GM23248 (cell line): Measurements from ENCODE around the gene KCNJ4. TPM values are rescaled to one million over a fixed set of nuclear protein-coding genes. Genes with fewer than 3 reads are reported as not detected.

ENCODE experiments used
- DNase-seq: peaks from one replicate; pipeline ENCODE4 v3.0.0-alpha.2; 2015
- H2AFZ ChIP-seq: fragments of 200-600 bp; sonication (generic); 2 replicates; pipeline ENCODE4 v1.6.1; 2016; ENCODE audit warnings: antibody characterized with exemption
- H3F3A ChIP-seq: fragments of 200-600 bp; sonication (generic); 2 replicates; pipeline ENCODE4 v1.6.1; 2016; ENCODE audit warnings: mild to moderate bottlenecking, antibody characterized with exemption, mixed run types; ENCODE audit not compliant: insufficient read depth
- H3K27ac ChIP-seq: fragments of 200-600 bp; sonication (generic); 2 replicates; pipeline ENCODE4 v1.5.1; 2016; ENCODE audit warnings: mild to moderate bottlenecking
- H3K27me3 ChIP-seq: fragments of 200-600 bp; sonication (generic); replicated peaks from 2 replicates; pipeline ENCODE4 v1.6.1; 2016; ENCODE audit warnings: mild to moderate bottlenecking; ENCODE audit not compliant: insufficient read depth
- H3K36me3 ChIP-seq: fragments of 200-600 bp; sonication (generic); 2 replicates; pipeline ENCODE4 v1.6.1; 2016; ENCODE audit warnings: low read depth, mild to moderate bottlenecking
- H3K4me1 ChIP-seq: fragments of 200-600 bp; sonication (generic); 2 replicates; pipeline ENCODE4 v1.6.1; 2016; ENCODE audit warnings: mild to moderate bottlenecking; ENCODE audit not compliant: insufficient read depth
- H3K4me2 ChIP-seq: fragments of 200-600 bp; sonication (generic); one replicate; pipeline ENCODE4 v1.6.1; 2016; ENCODE audit warnings: mild to moderate bottlenecking; ENCODE audit not compliant: unreplicated experiment
- H3K4me3 ChIP-seq: fragments of 200-600 bp; sonication (generic); 2 replicates; pipeline ENCODE4 v1.5.1; 2016; ENCODE audit warnings: mild to moderate bottlenecking
- H3K79me2 ChIP-seq: fragments of 200-600 bp; sonication (generic); 2 replicates; pipeline ENCODE4 v1.6.1; 2016; ENCODE audit warnings: mild to moderate bottlenecking; ENCODE audit not compliant: insufficient read depth
- H3K9ac ChIP-seq: fragments of 200-600 bp; sonication (generic); 2 replicates; pipeline ENCODE4 v1.6.1; 2016; ENCODE audit warnings: mild to moderate bottlenecking
- H3K9me2 ChIP-seq: fragments of 200-600 bp; sonication (generic); 2 replicates; pipeline ENCODE4 v1.6.1; 2016; ENCODE audit warnings: mixed run types, mild to moderate bottlenecking, moderate library complexity; ENCODE audit not compliant: insufficient read depth
- H3K9me3 ChIP-seq: fragments of 200-600 bp; sonication (generic); one replicate; pipeline ENCODE4 v1.6.1; 2017; ENCODE audit warnings: low read depth
- H4K20me1 ChIP-seq: fragments of 200-600 bp; sonication (generic); 2 replicates; pipeline ENCODE4 v1.6.0; 2016; ENCODE audit not compliant: insufficient read depth
- EZH2 ChIP-seq: fragments of 200-600 bp; sonication (generic); IDR thresholded peaks from 2 replicates; pipeline ENCODE4 v1.6.1; 2018; ENCODE audit warnings: antibody characterized with exemption, mild to moderate bottlenecking; ENCODE audit not compliant: insufficient read depth, poor library complexity, severe bottlenecking
- EZH2phosphoT487 ChIP-seq: fragments of 200-600 bp; sonication (generic); IDR thresholded peaks from 2 replicates; pipeline ENCODE4 v1.6.1; 2018; ENCODE audit warnings: antibody characterized with exemption, moderate library complexity, mild to moderate bottlenecking, low read depth; ENCODE audit not compliant: insufficient read depth
- WGBS, 2 experiments: methylation state at CpG; one replicate each; pipeline ENCODE4 v1.1.6; 2015 to 2017; ENCODE audit warnings: low lambda C conversion rate in 2 of 2, low coverage in 1 of 2; ENCODE audit errors: missing lambda C conversion rate in 2 of 2; 5-methylcytosine and 5-hydroxymethylcytosine counted together
- in situ Hi-C: fragments of 300-500 bp; cut with MboI; formaldehyde crosslinking; loops from 2 replicates; pipeline ENCODE4 v1.15.0; 2020
- polyA plus RNA-seq: library from polyadenylated mRNA; unstranded; fragments of >200 nt; fragmentation: Nextera tagmentation; extraction: Ambion mirVana; gene quantifications from 2 replicates; pipeline ENCODE4 v1.2.1, GENCODE V29; 2016
- total RNA-seq: library from RNA; depleted of rRNA; stranded (reverse); fragments of >200 nt; shearing (Covaris generic); gene quantifications from 2 replicates; pipeline ENCODE4 v1.2.3, GENCODE V29; 2014

The KCNJ4 gene
- total and polyA plus RNA-seq, 2 experiments from 2014 or later: not detected

GRCh38 chr22:38435965-38436364, 19.0 kb downstream of the KCNJ4 start:
- in situ Hi-C loops: no loop called here
- H4K20me1 ChIP-seq: no peaks in the 10 kb centered on the region
- no peaks in the 10 kb centered on the region for H3F3A ChIP-seq
- DNase-seq: no peak
- no peak overlapping the region for H2AFZ ChIP-seq
- no peaks in the 10 kb centered on the region for H3K9me3 ChIP-seq
- no peak overlapping the region for H3K4me2 ChIP-seq
- TF ChIP-seq EZH2: no peak
- H3K36me3 ChIP-seq: no peaks in the 10 kb centered on the region
- no peaks in the 10 kb centered on the region; the same call in 1 of the 2 replicates for H3K27me3 ChIP-seq
- H3K9me2 ChIP-seq: no peaks in the 10 kb centered on the region
- H3K27ac ChIP-seq: no peak overlapping the region
- WGBS, 2 experiments: 36 to 42% methylated on average over 4 of the region's 4 CpGs
- H3K4me1 ChIP-seq: no peaks in the 10 kb centered on the region
- no peaks in the 10 kb centered on the region for H3K79me2 ChIP-seq
- no peak overlapping the region for H3K9ac ChIP-seq
- no peak overlapping the region for H3K4me3 ChIP-seq

GRCh38 chr22:38435010-38435409, 20.0 kb downstream of the KCNJ4 start:
- Histone ChIP-seq H2AFZ (no peak overlapping the region), H3K4me1 (no peaks in the 10 kb centered on the region), H3K27me3 (no peaks in the 10 kb centered on the region; the same call in 1 of the 2 replicates), H3K4me2 (no peak overlapping the region), H3F3A (no peaks in the 10 kb centered on the region), H3K4me3 (no peak overlapping the region), H3K36me3 (no peaks in the 10 kb centered on the region), H3K79me2 (no peaks in the 10 kb centered on the region), H3K9ac (no peak overlapping the region), H4K20me1 (no peaks in the 10 kb centered on the region), H3K27ac (no peak overlapping the region), H3K9me3 (no peaks in the 10 kb centered on the region), H3K9me2 (no peaks in the 10 kb centered on the region)
- DNase-seq: no peak
- in situ Hi-C loops: no loop called here
- TF ChIP-seq EZH2: no peak
- TF ChIP-seq EZH2phosphoT487: no peak
- 66 to 76% methylated on average over 4 of the region's 4 CpGs for WGBS, 2 experiments

- Histone ChIP-seq H3K9ac (no peak overlapping the region), H3K9me3 (no peaks in the 10 kb centered on the region), H4K20me1 (no peaks in the 10 kb centered on the region), H2AFZ (no peak overlapping the region), H3K9me2 (no peaks in the 10 kb centered on the region), H3K27ac (no peak overlapping the region), H3K4me1 (no peaks in the 10 kb centered on the region), H3K4me2 (no peak overlapping the region), H3K79me2 (no peaks in the 10 kb centered on the region), H3K27me3 (no peaks in the 10 kb centered on the region; the same call in 1 of the 2 replicates), H3K4me3 (no peak overlapping the region), H3K36me3 (no peaks in the 10 kb centered on the region), H3F3A (no peaks in the 10 kb centered on the region)
- TF ChIP-seq EZH2phosphoT487: no peak
- TF ChIP-seq EZH2: no peak
- WGBS, 2 experiments: 63 to 65% methylated on average over 8 of the region's 8 CpGs
- in situ Hi-C loops: no loop called here
- DNase-seq: no peak
Observed at GRCh38 chr22:38433871-38434270, 21.1 kb downstream of the KCNJ4 start.

- Histone ChIP-seq H3K9ac (no peak overlapping the region), H4K20me1 (no peaks in the 10 kb centered on the region), H3K9me2 (no peaks in the 10 kb centered on the region), H3K27me3 (no peaks in the 10 kb centered on the region; the same call in 1 of the 2 replicates), H3K4me3 (no peak overlapping the region), H3K27ac (no peak overlapping the region), H3K79me2 (no peaks in the 10 kb centered on the region), H3K9me3 (no peaks in the 10 kb centered on the region), H2AFZ (no peak overlapping the region), H3K4me2 (no peak overlapping the region), H3K36me3 (no peaks in the 10 kb centered on the region), H3F3A (no peaks in the 10 kb centered on the region), H3K4me1 (no peaks in the 10 kb centered on the region)
- WGBS, 2 experiments: 71 to 91% methylated on average over 1 of the region's 1 CpG
- no peak for DNase-seq
- in situ Hi-C loops: no loop called here
- TF ChIP-seq EZH2 (no peak), EZH2phosphoT487 (no peak)
Observed at GRCh38 chr22:38432264-38432663, 22.7 kb downstream of the KCNJ4 start.

GRCh38 chr22:38431266-38432010, 23.6 kb downstream of the KCNJ4 start:
- Histone ChIP-seq H4K20me1 (no peaks in the 10 kb centered on the region), H3K4me3 (no peak overlapping the region), H3K79me2 (no peaks in the 10 kb centered on the region), H3K9me2 (no peaks in the 10 kb centered on the region), H3K36me3 (no peaks in the 10 kb centered on the region), H3K27ac (no peak overlapping the region), H2AFZ (no peak overlapping the region), H3K4me2 (no peak overlapping the region), H3F3A (no peaks in the 10 kb centered on the region), H3K27me3 (no peaks in the 10 kb centered on the region; the same call in 1 of the 2 replicates), H3K9me3 (no peaks in the 10 kb centered on the region), H3K9ac (no peak overlapping the region), H3K4me1 (no peaks in the 10 kb centered on the region)
- TF ChIP-seq EZH2: no peak
- TF ChIP-seq EZH2phosphoT487: no peak
- in situ Hi-C loops: no loop called here
- DNase-seq: no peak
- 73 to 75% methylated on average over 11 to 12 of the region's 12 CpGs for WGBS, 2 experiments
